NCI-H526 treated with DMSO at 0.1 percent for 48 hours (cell line): ENCODE measurements around the gene ATAD1.
"Not testable (repeated sequence)": the region's sequence is repeated elsewhere in the genome, so short reads cannot be mapped to it uniquely, and the experiment has no call there.

ENCODE experiments used
- DNase-seq: peaks from one replicate; lab custom pipeline; 2025; lab: John Stamatoyannopoulos, UW

ATAD1 gene

DNA sequence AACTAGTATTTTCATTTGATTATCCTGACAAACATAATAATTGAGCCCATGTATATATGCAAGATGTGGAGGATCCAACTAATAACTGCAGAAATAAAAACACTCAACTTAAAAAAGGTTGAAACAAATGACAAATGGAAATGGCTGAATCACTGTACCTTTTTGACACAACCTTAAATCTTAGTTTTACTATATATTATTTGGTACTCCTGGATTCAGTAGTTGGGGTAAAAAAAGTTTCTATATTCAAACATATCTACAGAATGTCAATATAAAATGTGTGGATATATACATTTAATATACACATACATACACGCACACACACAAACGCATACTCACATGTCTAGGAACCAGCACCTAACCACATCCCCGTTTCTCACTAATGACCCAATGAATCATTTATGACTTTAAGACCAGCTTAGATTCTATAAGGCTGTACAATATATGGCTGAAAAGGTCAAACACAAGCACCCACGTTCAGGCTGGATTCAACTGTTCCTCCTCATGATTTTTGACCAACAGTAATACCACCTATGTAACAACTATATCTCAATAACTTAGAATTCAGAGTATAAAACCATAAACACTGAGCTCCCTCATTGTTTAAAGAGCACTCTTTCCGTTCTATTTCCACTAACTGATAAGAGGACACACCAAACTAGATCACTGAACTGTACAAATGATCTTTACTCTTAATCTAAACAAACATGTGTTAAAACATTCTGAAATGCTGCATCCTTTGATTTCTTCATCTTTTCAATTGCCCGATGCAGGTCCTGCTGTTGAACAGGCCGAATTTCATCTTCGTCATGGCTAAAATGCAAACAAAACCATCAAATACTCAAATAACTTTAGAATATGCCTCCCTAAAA lies 63.8 kb downstream of the ATAD1 start:
- DNase-seq, result no peak

DNA sequence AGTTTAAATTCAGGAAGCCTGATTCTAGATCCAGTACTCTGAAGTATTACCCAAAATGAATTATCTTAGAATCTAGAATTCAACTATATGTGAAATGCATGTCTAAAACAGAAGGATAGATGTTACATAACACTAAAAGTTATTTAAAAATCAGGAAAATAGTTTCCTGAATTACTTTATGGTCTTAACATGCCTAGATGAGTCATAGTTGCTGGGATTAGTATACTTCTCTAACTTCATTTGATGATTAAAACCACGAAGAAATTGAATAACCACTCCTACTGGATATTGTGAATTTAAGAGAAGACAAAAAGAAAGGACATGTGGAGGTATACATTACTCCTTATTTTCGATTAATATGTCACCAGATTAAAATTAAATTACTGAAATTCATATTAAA lies 65.5 kb downstream of the ATAD1 start:
- DNase-seq, result no peak

DNA sequence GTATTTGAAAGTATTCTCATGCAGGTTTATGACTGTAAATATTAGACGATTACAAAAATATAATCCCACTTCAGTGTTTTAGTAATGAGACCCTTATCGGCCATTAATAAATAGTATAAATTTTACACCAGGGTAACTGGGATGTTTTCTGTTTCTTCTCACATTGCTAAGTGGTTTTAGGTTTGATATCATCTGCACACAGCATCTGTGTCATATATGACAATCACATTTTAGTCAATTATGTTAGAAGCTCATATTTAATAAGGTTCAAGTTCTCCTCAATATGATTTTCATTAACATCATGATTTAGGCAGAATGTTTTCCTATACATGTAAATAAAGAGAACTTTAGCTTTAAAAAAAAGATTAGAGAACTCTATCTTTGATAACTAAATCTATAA lies 66.8 kb downstream of the ATAD1 start:
- DNase-seq, result no peak

DNA sequence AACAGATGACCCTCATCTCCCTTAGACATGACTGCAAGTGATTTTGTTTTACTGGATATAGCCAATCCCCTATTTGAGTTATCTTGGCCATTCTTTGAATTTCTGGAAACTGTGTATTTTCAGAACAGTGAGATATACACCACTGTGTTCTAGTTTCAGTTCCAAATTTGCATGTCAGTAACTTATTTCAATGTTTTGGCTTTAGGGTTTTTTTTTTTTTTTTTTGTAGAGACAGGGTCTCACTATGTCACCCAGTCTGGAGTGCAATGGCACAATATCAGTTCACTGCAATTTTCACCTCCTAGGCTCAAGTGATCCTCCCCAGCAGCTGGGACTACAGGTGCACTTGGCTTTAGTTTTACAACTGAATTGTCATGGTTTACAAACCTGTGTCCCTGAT lies 67.2 kb downstream of the ATAD1 start:
- DNase-seq, result no peak

DNA sequence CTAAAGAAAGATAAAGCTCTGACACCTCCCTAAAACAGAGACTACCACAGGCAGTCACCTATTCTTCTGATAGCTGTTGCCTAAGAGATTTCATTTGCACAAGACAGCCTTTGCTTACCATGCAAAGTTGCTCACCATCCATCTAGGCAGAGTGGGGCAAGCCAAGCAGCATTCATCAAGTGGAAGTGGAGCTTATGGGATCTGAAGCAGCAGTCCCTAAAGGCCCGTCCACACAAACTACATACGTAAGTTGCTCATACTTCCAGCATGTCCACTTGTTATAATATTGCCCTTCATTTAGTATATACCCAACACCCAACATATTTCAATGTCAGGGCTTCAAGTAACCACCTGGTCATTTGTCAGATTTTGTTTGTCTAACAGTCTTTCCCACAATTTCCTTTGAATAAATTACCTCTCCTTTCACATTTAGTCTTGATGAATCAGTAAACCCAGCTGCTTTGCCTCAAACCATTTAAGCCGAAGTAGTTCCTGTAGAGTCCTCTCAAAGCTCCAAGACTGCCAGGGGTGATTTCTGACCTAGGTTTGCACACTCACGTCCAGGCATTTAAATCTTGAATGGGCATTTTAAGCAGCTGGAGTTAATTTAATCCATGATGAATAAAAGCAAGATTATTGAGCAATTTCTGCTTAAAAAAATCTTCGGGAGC lies 67.9 kb downstream of the ATAD1 start:
- DNase-seq, result no peak

DNA sequence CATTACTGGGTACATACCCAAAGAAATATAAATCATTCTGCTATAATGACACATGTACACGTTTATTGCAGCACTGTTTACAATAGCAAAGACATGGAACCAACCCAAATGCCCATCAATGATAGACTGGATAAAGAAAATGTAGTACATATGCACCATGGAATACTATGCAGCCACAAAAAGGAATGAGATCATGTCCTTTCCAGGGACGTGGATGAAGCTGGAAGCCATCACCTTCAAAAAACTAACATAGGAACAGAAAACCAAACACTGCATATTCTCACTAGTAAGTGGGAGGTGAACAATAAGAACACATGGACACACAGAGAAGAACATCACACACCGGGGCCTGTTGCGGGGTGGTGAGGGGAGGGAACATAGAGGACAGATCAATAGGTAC lies 69.8 kb downstream of the ATAD1 start:
- not testable (repeated sequence) for DNase-seq

DNA sequence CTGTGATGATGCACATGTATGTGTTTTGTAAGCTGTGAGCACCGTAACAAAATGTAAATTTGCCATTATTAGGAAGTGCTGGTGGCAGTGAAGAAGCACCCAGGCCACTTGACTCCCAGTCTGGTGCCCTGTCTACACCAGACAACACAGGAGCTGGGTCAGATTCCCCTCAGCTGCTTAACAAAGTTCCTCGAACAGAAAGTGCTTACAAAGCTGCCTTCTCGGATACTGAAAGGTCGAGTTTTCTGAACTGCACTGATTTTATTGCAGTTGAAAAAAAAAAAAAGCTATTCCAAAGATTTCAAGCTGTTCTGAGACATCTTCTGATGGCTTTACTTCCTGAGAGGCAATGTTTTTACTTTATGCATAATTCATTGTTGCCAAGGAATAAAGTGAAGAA lies 71.1 kb downstream of the ATAD1 start:
- no peak for DNase-seq

DNA sequence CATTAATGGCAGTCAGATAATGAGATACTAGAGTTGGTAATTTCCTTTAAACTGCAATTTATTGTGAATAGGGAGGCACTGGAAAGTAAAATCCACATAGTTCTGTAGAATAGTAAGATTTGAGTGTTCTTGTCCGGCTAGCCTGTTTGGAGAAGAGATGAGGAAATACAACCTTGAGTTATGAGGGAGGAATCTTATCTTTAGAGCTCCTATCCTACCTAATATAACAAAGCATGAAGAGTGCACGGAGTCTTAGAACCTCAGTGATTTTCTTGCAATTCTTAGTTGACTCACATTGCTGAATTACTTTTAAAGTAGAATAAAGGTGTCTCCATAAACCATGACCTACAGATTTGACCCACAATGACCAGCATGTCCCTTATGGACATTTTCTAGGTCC lies 73.4 kb downstream of the ATAD1 start:
- DNase-seq, result no peak

DNA sequence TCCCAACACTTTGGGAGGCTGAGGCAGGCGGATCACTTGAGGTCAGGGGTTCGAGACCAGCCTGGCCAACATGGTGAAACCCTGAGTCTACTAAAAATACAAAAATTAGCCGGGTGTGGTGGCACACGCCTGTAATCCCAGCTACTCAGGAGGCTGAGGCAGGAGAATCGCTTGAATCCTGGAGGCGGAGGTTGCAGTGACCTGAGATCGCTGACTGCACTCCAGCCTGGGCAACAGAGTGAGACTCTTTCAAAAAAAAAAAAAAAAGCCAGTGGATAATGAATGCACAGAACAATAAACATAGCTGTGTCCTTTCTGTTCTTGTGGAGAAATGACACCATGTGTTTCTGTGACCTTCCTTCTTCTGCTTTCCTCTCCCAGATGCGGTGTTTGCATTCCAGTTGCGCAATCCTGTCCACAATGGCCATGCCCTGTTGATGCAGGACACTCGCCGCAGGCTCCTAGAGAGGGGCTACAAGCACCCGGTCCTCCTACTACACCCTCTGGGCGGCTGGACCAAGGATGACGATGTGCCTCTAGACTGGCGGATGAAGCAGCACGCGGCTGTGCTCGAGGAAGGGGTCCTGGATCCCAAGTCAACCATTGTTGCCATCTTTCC lies 74.9 kb downstream of the ATAD1 start:
- not testable (repeated sequence) for DNase-seq

DNA sequence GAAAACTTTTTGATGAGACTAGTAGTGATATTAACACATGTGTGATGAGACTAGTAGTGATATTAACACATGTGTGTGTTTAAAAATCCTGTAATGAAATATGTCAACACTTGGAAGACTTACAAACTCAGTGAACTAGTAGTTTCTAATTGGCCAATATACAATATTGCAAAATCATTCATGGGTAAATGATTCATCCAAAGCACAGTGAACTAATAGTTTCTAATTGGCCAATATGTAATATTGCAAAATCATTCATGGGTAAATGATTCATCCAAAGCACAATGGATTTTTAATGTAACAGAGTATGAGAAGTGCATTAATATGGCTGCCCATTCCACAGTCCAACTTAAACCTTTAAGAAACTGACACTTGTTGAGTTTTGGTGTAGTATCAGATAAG lies 77.8 kb downstream of the ATAD1 start:
- no peak for DNase-seq

DNA sequence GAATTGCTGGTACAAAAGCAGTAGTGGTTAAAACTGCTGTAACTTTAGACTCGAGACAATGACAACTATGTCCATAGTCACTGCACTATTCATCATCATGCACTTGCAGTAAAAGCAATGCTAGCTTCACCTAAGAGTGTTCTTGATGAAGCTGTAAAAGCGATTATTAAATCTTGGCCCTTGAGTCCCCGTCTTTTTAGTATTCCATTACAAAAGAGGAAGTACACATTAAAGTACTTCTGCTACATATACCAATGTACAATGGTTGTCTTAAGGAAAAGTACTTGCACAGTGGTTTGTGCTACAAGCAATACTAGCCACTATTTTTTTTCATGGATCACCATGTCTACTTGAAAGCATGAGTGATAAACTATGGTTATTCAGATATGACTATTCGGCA lies 78.3 kb downstream of the ATAD1 start:
- no peak for DNase-seq

DNA sequence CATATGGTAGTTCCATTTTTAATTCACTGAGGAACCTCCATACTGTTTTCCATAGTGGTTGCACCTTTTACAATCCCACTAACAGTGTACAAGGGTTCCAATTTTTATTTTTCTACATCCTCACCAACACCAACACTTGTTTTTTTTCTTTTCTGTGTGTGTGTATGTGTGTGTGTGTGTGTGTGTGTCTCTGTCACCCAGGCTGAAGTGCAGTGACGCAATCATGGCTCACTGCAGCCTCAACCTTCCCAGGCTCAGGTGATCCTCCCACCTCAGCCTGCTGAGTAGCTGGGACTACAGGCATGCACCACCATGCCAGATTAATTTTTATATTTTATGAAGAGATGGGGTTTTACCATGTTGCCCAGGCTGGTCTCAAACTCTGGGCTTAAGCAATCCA lies 79.8 kb downstream of the ATAD1 start:
- DNase-seq, result not testable (repeated sequence)

DNA sequence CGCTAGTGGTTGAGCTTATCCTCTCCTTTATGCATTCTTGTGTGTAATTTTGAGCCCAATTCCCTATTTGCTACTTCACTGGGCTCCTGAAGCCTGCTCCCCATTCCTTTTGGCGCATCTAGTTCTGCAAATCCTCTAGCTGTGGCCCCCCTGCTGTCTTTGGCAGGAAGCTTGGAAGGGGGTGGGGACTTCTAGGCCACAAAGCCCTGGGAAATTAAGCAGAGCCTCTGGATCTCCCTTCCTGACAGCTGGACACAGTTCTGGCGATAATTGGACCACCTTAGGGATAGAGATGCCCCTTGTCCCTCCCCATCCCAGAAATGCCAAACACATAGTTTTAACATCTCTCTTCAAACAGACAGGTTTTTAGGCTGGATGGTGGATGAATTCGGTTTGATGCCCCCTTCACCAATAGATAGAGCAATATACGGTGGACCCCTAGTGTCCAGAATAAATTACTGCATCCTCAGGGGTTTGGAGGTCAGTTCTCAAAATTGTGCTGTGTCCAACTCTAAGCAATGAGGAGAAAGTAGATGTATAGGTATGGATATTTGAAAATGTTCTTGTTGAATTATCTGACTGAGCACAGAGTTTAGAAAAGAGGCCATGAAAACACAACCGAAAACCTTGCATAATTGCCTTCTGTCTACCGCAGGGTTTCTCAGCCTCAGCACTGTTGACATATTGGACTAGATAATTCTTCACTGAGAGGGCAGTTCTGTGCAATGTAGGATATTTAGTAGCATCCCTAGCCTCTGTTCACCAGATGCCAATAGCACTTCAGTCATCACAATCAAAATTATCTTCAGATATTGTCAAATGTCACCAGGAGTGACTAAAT lies 82.8 kb downstream of the ATAD1 start:
- DNase-seq, result peak; percentile 7

DNA sequence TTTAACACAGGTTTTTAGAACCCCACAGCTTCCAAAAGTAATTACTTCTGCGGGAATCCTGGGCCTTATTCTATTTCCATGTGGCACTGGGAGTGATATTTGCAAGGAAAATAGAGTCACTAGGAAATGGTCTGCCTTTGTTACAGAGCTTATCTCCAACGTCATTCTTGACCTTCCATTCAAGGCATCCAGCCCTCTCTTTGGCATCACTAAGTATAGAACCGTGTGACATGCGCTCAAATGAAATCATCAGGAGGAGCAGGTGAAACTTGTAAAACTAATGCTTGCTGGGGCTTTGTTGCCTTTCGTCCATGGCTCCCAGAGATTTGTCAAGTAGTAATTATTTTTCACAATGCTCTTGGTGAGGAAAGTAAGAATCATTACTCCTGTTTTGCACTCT lies 84.9 kb downstream of the ATAD1 start:
- DNase-seq, result no peak

DNA sequence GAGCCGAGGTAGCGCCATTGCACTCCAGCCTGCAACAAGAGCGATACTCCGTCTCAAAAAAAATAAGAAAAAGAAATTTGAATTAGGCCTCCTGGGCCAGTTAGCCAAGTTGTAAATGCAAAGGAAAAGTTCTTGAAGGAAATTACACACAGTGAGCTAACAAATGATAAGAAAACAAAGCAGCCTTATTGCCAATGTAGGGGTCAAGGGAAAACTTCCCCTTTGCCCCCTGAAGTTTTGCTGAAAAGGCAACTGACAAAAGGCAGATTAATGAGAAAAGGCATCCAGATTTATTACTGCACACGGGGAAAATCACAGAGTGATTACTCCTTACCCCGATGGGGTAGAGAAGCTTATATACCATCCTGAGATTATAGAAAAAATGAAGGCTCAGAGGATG lies 88.1 kb downstream of the ATAD1 start:
- no peak for DNase-seq

DNA sequence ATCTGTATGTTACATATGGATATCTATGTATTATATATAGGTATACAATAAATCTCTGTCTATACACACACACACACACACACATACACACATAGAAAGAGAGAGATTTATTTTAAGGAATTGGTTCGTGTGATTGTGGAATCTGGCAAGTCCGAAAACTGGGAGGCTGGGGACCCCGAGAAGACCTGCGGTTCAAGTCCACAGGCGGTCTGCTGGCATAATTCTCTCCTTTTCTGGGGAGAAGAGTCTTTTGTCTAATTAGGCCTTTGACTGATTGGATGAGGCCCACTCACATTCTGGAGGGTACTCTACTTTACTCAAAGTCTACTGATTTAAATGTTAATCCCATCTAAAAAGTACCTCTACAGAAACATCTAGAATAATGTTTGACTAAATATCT lies 93.2 kb downstream of the ATAD1 start:
- DNase-seq, result no peak

DNA sequence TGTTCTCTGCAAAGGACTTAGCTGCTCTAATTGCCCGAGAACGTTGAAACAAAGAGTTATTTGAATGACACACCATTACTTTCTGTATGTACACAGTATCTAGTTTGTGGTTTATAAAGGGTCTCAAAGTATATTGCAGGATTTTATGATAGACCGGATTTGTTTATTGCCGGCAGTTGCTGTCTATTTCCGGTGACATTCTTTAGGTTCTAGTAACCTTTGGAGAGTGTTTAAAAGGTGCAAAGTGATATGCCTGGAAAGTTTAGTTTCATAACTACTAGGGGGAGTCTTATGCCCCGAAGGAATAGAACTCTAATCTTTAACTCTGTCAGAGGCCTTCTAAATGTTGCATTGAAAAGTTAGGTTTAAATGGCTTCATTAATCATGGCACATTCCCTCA lies 94.5 kb downstream of the ATAD1 start:
- DNase-seq, result no peak

DNA sequence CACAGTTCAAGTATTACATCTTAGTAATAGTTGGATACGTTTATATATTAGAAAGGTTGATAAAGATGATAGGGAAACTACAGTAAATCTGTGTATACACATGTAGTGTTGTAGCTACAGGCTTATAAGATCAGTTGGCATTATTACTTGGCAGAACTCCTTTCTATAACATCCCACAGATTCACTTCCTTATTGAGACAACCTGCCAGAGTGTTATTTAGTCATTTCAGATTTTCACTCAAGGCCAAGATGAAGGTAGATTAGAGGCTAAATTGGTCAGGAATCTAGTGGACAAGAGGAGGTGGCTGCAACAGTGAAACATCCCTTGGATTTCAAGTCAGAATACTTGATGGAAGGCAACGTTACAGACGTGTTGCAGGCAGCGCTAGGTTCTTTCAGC lies 95.3 kb downstream of the ATAD1 start:
- DNase-seq, result no peak

DNA sequence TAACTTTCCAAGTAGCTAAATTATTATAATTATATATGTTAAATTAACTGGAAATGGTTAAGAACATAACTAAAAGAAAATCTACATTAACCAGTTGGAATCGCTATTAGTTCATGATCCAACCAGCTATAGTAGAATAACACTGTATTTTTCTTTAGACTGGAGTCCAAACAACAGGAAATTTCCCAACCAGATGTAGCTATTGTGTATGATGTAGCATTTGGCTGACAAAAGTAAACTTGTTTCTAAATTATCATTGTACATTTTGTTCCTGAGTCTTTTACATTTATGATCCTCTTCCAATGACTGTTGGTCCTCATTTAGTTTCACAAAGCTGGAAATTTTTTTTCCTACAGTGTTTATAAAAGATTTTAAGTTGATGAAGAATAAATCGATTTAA lies 96.2 kb downstream of the ATAD1 start:
- DNase-seq, result no peak

DNA sequence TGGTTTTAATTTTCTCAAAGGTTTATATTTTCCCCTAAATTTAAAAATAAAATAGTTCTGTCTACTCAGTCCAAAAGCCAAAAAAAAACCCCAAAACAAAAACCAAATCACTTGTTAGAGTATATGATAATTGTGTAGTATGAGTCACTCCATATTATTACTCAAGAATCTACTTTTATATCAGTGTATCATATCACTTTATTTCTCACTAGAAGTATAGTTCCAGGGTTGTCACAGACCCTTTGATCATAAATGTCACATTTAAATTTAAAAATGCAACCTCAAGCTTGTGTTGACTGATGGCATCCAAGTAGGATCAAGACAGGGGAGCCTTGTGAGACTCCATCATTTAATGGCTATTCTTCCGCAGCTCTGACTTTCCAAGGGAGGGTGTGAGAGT lies 97.4 kb downstream of the ATAD1 start:
- DNase-seq, result no peak

DNA sequence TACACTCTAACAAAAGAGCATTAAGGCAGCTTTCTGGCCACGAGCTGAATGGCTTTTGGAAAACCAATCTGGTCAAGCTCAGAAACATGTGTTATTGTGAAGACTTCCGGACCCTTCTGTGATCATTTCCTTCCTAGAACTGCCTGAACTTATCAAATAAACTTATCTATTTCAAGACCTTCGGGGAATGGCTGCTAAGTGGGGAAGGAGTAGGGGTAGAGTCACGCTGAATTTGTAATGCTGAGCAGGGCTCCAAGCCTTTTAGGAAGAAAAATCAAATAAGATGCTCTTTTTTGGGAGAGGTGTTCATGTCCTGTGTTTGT lies 101.7 kb downstream of the ATAD1 start:
- no peak for DNase-seq

DNA sequence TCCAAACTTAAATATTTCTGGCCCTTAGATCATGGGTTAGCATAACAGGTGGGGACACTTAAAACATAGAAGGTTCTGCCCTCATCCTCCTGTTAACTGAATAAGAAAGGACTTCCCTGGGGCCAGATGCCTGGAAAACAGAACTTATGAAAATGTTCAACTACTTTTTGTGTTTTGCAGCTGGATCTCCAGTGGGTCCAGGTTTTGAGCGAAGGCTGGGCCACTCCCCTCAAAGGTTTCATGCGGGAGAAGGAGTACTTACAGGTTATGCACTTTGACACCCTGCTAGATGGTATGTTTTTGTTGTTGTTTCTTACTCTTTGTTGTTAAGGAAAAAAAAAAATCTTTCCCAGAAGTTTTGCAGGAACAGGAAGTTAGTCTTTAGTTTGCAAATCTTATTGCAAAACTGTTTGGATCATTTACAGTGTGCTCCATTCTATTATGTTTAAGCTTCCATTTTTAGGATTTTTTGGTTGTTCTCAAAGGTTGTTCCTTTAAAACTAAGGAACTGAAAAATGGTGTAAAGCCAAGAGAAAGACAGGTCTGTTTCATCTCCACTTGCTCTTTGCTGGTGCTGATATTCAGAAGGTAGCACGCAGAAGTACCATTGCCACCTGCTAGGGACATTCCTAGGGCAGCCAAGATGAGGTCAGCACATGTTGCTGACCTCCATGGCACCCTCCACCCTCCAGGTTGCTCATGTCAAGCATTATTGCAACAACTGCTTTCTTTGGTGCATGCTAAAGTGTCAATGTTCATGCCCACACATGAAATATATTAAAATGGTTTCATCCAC lies 102.3 kb downstream of the ATAD1 start:
- DNase-seq, result no peak
